GM12801 (cell line): ENCODE measurements around the gene DSCAM.

Experiments
- CTCF ChIP-seq: IDR thresholded peaks from one replicate; pipeline ENCODE4 v1.5.1; 2011; ENCODE audit warnings: control low read depth; ENCODE audit not compliant: insufficient read length; ENCODE audit errors: extremely low read depth

Gene DSCAM

GRCh38 chr21:40043866-40044265, 803.1 kb downstream of the DSCAM start:
- no peak for TF ChIP-seq CTCF

GRCh38 chr21:40043423-40043822, 803.5 kb downstream of the DSCAM start:
- no peak for TF ChIP-seq CTCF

- no peak for TF ChIP-seq CTCF
Observed at GRCh38 chr21:40041446-40041845, 805.5 kb downstream of the DSCAM start.

GRCh38 chr21:40029888-40030287, 817.1 kb downstream of the DSCAM start:
- TF ChIP-seq CTCF = no peak

- TF ChIP-seq CTCF = no peak
Observed at GRCh38 chr21:40021558-40022351, 825.2 kb downstream of the DSCAM start.

GRCh38 chr21:40020651-40021050, 826.3 kb downstream of the DSCAM start:
- no peak for TF ChIP-seq CTCF

- TF ChIP-seq CTCF = no peak
Observed at GRCh38 chr21:40018871-40019475, 828.0 kb downstream of the DSCAM start.
